GM06990 (cell line): Measurements from ENCODE around the gene GBGT1.
"Not testable (repeated sequence)": the region's sequence is repeated elsewhere in the genome, so short reads cannot be mapped to it uniquely, and the experiment has no call there.

Source experiments
- DNase-seq: peaks from one replicate; pipeline ENCODE4 v3.0.0-alpha.2; 2011; ENCODE audit not compliant: insufficient read length; ENCODE audit errors: extremely low read depth
- H3K27me3 ChIP-seq: replicated peaks from 2 replicates; pipeline ENCODE4 v1.6.0; 2011; ENCODE audit warnings: low read length; ENCODE audit not compliant: control insufficient read depth, insufficient read depth
- H3K36me3 ChIP-seq: 2 replicates; pipeline ENCODE4 v1.5.1; 2011; ENCODE audit warnings: low read length; ENCODE audit not compliant: control insufficient read depth, insufficient read depth
- H3K4me3 ChIP-seq: replicated peaks from 2 replicates; pipeline ENCODE4 v1.5.1; 2011; ENCODE audit warnings: low read depth, mild to moderate bottlenecking, control low read depth, low read length
- CTCF ChIP-seq: IDR thresholded peaks from 2 replicates; pipeline ENCODE4 v1.5.1; 2011; ENCODE audit warnings: low read length, control low read depth, mild to moderate bottlenecking, inconsistent platforms; ENCODE audit not compliant: insufficient read depth, poor library complexity, severe bottlenecking

GBGT1 gene

GRCh38 chr9:133170716-133171115 lies 7.0 kb upstream of the GBGT1 start:
- Histone ChIP-seq H3K36me3 (no peaks in the 10 kb centered on the region), H3K27me3 (peaks cover 4% of the 10 kb centered on the region; the same call in 1 of the 2 replicates), H3K4me3 (no peak overlapping the region)
- no peak for TF ChIP-seq CTCF
- no peak for DNase-seq

DNA sequence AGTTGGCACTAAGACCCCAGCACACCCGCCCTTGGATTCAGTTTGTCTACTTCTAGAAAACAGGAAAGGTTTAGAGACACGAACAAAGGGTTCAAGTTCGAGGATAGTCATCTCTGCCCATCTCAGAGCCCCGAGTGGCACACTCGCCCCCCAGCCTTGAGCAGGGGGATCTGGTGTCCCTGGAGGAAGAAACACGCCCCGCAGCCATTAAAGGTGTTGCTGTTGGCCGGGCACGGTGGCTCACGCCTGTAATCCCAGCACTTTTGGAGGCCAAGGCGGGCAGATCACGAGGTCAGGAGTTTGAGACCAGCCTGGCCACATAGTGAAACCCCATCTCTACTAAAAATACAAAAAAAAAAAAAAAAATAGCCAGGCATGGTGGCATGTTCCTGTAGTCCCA lies 6.0 kb upstream of the GBGT1 start:
- H3K4me3 ChIP-seq, H3K36me3 ChIP-seq, H3K27me3 ChIP-seq, DNase-seq: not testable (repeated sequence)

DNA sequence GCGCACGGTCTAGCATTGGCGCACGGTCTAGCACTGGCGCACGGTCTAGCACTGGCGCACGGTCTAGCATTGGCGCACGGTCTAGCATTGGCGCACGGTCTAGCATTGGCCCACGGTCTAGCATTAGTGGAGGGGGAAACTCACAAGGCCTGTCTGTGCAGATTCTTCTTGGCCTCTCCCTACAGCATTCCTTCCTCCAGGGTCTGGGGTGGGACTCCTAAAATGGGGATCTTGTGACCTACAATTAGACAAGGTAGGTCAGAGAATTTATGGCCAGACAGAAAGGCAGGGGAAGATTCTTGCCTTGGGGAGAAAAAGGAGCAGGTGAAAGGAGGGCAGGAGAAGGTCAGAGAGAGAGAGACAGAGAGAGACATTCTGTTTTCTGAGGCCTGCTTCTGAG lies 5.4 kb upstream of the GBGT1 start:
- peaks cover 4% of the 10 kb centered on the region; the same call in 1 of the 2 replicates for H3K27me3 ChIP-seq
- H3K36me3 ChIP-seq: no peaks in the 10 kb centered on the region
- no peak for DNase-seq
- no peak for TF ChIP-seq CTCF
- no peak overlapping the region for H3K4me3 ChIP-seq

GRCh38 chr9:133168432-133168831 lies 4.7 kb upstream of the GBGT1 start:
- TF ChIP-seq CTCF: no peak
- Histone ChIP-seq H3K27me3 (peaks cover 4% of the 10 kb centered on the region; the same call in 1 of the 2 replicates), H3K4me3 (no peak overlapping the region), H3K36me3 (no peaks in the 10 kb centered on the region)
- no peak for DNase-seq

DNA sequence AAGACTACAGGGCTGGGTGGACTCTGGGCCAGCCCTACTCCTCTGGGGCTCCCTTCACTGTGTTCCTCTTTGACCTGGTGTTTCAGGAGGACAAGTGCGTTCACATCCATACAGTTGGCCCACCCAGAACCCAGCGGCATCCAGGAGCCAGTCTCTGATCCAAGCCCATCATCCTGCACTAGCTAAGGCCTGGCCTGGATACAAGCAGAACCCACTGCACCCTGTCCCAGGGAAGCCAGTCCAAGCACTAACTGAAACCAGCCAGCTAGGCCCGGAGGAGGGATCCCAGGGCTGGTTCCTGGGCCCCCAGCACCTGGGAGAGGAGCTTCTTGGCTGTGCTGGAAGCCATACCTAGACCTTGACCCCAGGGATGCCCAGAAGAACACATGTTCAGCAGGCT lies 4.1 kb upstream of the GBGT1 start:
- no peak for TF ChIP-seq CTCF
- no peaks in the 10 kb centered on the region for H3K36me3 ChIP-seq
- peaks cover 4% of the 10 kb centered on the region; the same call in 1 of the 2 replicates for H3K27me3 ChIP-seq
- no peak for DNase-seq
- H3K4me3 ChIP-seq: no peak overlapping the region

DNA sequence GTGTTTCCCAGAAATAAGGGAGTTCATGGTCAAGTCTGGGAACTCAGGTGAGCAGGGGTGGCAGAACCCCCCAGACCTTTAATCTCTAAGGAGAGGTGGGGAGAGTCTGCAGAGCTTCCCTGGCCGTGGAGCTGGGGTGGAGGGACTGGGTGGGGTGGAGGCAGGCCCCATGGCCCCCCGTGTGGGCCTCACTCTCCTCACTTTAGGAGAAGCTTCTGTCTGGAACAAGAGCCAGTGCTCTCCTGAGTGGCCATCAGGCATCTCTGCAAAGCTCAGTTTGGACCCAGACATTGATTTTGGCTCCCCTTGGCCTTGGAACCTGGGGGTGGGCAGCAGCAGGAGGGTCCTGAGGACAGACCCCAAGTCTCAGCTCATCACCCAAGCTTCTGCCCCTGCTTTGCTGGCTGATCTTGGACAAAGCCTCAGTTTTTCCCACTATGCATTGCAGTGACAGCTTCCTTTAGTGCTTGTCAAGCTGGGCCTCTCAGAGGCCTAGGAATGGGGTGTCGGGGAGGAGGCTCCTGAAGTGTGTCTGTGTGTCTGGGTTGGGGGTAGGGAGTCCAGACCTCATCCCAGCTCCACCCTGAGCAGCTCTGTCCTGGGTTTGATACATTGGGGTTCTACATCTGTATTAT lies 3.5 kb upstream of the GBGT1 start:
- no peak for TF ChIP-seq CTCF
- no peak overlapping the region for H3K4me3 ChIP-seq
- H3K27me3 ChIP-seq: peaks cover 4% of the 10 kb centered on the region; the same call in 1 of the 2 replicates
- DNase-seq: no peak
- H3K36me3 ChIP-seq: no peaks in the 10 kb centered on the region
